Stimulated activated CD8-positive, alpha-beta memory T cell treated with anti-CD3 and anti-CD28 coated beads, Interleukin-15, amount 100 ng/mL, for 4 hours (primary cell): Measurements from ENCODE around the gene ATP6V1B1.

ENCODE experiments used
- DNase-seq, 2 donors: peaks; one replicate each; pipeline ENCODE4 v3.0.0-alpha.2; 2020; ENCODE audit warnings: low read depth in 2 of 2

ATP6V1B1 gene

GRCh38 chr2:70901227-70902066 is 34.3 kb upstream of the ATP6V1B1 start:
- DNase-seq = no peak

- no peak for DNase-seq
These were observed 33.6 kb upstream of the ATP6V1B1 start for GRCh38 chr2:70902067-70902442.

GRCh38 chr2:70902579-70902978 is 33.1 kb upstream of the ATP6V1B1 start:
- DNase-seq = no peak

GRCh38 chr2:70903171-70903570 is 32.5 kb upstream of the ATP6V1B1 start:
- no peak for DNase-seq

GRCh38 chr2:70903641-70904340 is 31.9 kb upstream of the ATP6V1B1 start:
- DNase-seq = no peak

GRCh38 chr2:70904371-70905216 is 31.1 kb upstream of the ATP6V1B1 start:
- no peak for DNase-seq

GRCh38 chr2:70905443-70906421 is 30.0 kb upstream of the ATP6V1B1 start:
- DNase-seq = no peak

GRCh38 chr2:70906439-70907005 is 29.2 kb upstream of the ATP6V1B1 start:
- no peak for DNase-seq

GRCh38 chr2:70907130-70908057 is 28.3 kb upstream of the ATP6V1B1 start:
- DNase-seq = no peak

GRCh38 chr2:70916291-70916690 is 19.4 kb upstream of the ATP6V1B1 start:
- DNase-seq = no peak

- DNase-seq = no peak
These were observed 17.7 kb upstream of the ATP6V1B1 start for GRCh38 chr2:70918016-70918415.

- DNase-seq = peak; percentile 27 to 31
These were observed 15.9 kb upstream of the ATP6V1B1 start for GRCh38 chr2:70919672-70920366.

GRCh38 chr2:70920367-70920715 is 15.4 kb upstream of the ATP6V1B1 start:
- DNase-seq = no peak

GRCh38 chr2:70921031-70921430 is 14.7 kb upstream of the ATP6V1B1 start:
- no peak for DNase-seq

GRCh38 chr2:70921839-70922234 is 13.9 kb upstream of the ATP6V1B1 start:
- DNase-seq = no peak

- no peak for DNase-seq
These were observed 13.2 kb upstream of the ATP6V1B1 start for GRCh38 chr2:70922235-70923234.

GRCh38 chr2:70923378-70924015 is 12.2 kb upstream of the ATP6V1B1 start:
- DNase-seq = no peak
